Thoracic aorta (tissue), 2 donors: ENCODE data around the gene ASTN2. TPM values are rescaled to one million over a fixed set of nuclear protein-coding genes. Genes with fewer than 3 reads are reported as not detected.

ENCODE experiments used
- ATAC-seq: fragments of 150-250 bp; one replicate; pipeline ENCODE4 v1.8.0; 2017; ENCODE audit warnings: low read depth; ENCODE audit not compliant: insufficient number of reproducible peaks, low FRiP score
- DNase-seq: peaks from one replicate; pipeline ENCODE4 v3.0.0-alpha.2; 2020; ENCODE audit warnings: low spot score
- H3K27ac ChIP-seq, 2 donors: fragments of 200-600 bp; sonication (generic); 1 replicate in 1 of 2; 2 replicates in 1 of 2; pipeline ENCODE4 v1.5.1; 2016; ENCODE audit warnings: mild to moderate bottlenecking in 2 of 2, moderate library complexity in 2 of 2
- H3K27me3 ChIP-seq: fragments of 200-600 bp; sonication (generic); replicated peaks from 2 replicates; pipeline ENCODE4 v1.6.0; 2016; ENCODE audit warnings: mild to moderate bottlenecking; ENCODE audit not compliant: insufficient read depth
- H3K36me3 ChIP-seq: fragments of 200-600 bp; sonication (generic); one replicate; pipeline ENCODE4 v1.5.1; 2016
- H3K4me1 ChIP-seq, 2 donors: fragments of 200-600 bp; sonication (generic); 1 replicate in 1 of 2; 2 replicates in 1 of 2; pipeline versions ENCODE4 v1.5.1 to v1.6.0; 2016; ENCODE audit warnings: low read depth in 2 of 2, mild to moderate bottlenecking in 1 of 2; ENCODE audit not compliant: control insufficient read depth in 1 of 2
- H3K4me3 ChIP-seq: fragments of 200-600 bp; sonication (generic); 2 replicates; pipeline ENCODE4 v1.5.1; 2016; ENCODE audit warnings: mild to moderate bottlenecking
- H3K9me3 ChIP-seq: fragments of 200-600 bp; sonication (generic); 2 replicates; pipeline ENCODE4 v1.5.1; 2016
- total RNA-seq, 2 donors: library from RNA; depleted of rRNA; stranded (reverse); fragments of >200 nt; gene quantifications; one replicate each; pipeline versions ENCODE4 v1.1.0 to v1.2.3, GENCODE V29; 2016
- TF ChIP-seq, protein P1 (sequence below): fragments of 200-600 bp; sonication (generic); IDR thresholded peaks from one replicate; pipeline ENCODE4 v1.5.1; 2019; ENCODE audit warnings: antibody characterized with exemption

Gene ASTN2
- total RNA-seq, 2 donors from 2014 or later = 6.8 to 7.1 TPM

DNA sequence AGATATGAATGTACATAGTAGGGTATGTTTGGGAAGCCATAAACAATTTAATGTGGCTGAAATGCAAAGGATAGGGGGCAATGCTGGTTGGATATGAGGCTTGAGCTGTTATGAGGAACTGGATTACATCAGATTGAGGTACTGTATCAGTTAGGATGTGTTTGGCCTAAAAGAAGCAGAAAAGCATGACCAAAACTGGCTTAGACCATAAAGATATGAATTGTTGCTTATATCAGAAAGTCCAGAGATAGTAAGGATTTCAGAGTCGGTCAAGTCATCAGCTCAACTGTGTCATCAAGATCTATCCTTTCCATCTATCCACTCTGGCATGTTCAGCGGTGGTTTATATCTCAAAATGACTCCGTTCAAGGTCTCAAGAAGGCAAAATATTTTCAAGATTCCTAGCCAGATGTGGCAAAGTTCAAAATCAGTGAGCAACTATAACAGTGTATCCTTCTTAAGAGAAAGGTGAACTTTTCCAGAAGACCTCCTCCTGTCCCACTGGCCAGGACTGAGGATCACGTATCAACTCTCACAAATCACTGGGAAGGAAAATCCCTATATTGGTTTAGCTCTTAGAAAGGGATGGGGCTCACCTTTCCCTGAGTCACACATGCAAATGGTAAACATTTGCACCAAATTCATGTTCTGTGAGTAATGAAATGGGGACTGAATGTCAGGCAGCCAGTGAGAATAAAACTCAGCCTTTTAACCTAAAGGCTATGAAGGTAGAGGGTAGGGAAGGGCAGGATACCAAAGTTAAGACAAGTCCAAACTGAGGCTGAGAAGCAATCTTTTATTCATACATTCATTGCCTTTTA is 469.9 kb downstream of the ASTN2 start:
- TF ChIP-seq, protein P1, sequence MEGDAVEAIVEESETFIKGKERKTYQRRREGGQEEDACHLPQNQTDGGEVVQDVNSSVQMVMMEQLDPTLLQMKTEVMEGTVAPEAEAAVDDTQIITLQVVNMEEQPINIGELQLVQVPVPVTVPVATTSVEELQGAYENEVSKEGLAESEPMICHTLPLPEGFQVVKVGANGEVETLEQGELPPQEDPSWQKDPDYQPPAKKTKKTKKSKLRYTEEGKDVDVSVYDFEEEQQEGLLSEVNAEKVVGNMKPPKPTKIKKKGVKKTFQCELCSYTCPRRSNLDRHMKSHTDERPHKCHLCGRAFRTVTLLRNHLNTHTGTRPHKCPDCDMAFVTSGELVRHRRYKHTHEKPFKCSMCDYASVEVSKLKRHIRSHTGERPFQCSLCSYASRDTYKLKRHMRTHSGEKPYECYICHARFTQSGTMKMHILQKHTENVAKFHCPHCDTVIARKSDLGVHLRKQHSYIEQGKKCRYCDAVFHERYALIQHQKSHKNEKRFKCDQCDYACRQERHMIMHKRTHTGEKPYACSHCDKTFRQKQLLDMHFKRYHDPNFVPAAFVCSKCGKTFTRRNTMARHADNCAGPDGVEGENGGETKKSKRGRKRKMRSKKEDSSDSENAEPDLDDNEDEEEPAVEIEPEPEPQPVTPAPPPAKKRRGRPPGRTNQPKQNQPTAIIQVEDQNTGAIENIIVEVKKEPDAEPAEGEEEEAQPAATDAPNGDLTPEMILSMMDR = no peak
- Histone ChIP-seq H3K9me3 (no peaks in the 10 kb centered on the region), H3K36me3 (no peaks in the 10 kb centered on the region), H3K27ac (no peak overlapping the region), H3K4me1 (peaks cover 0 to 16% of the 10 kb centered on the region in 2 donors), H3K4me3 (no peak overlapping the region), H3K27me3 (no peaks in the 10 kb centered on the region)
- no peak for DNase-seq
- ATAC-seq = no peak

DNA sequence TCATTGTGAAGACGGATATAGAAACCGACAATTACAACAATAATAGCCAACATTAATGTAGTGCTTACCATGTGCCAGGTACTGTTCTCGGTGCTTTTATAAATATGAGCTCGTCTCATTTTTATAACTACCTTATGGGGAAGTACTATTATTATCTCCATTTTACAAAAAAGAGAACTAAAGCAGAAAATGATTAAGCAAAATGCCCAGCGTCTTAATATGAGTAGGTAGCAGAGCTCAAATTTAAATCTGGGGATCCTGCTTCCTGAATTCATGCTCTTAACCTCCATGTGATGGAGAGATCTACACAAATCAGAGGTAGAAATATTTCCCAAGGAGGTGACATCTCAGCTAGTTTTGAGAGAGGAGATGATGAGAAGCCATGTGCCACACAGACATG is 470.9 kb downstream of the ASTN2 start:
- peaks cover 0 to 16% of the 10 kb centered on the region in 2 donors for H3K4me1 ChIP-seq
- TF ChIP-seq, protein P1 = no peak
- no peak for DNase-seq
- no peak for ATAC-seq
- H3K36me3 ChIP-seq = no peaks in the 10 kb centered on the region
- H3K27ac ChIP-seq = no peak overlapping the region
- no peaks in the 10 kb centered on the region for H3K9me3 ChIP-seq
- no peaks in the 10 kb centered on the region for H3K27me3 ChIP-seq
- H3K4me3 ChIP-seq = no peak overlapping the region

DNA sequence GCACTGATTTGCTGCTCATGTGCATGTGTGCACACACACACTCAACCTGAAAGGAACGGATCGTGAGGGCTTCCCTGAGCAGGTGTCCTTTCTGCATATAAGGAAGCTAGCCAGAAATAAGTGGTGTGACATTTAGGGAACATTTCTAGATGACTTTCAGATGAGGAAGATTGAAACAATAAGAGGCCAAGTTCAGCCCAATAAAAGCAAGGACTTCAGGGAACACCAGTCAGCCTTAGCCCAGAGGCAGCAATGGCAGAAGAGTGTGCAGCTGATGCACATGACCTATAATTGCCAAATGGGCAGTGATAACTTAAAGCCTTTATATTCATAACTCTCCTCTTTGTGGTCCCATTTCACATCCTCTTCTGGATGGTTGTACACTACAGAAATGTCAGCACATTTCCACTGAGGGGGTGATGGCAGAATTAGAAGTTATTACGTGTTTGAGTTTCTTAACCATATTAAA is 472.2 kb downstream of the ASTN2 start:
- Histone ChIP-seq H3K4me1 (peaks cover 0 to 12% of the 10 kb centered on the region in 2 donors), H3K4me3 (no peak overlapping the region), H3K36me3 (no peaks in the 10 kb centered on the region), H3K27ac (no peak overlapping the region), H3K27me3 (no peaks in the 10 kb centered on the region), H3K9me3 (no peaks in the 10 kb centered on the region)
- DNase-seq (no peak), ATAC-seq (no peak)
- TF ChIP-seq, protein P1 = no peak

DNA sequence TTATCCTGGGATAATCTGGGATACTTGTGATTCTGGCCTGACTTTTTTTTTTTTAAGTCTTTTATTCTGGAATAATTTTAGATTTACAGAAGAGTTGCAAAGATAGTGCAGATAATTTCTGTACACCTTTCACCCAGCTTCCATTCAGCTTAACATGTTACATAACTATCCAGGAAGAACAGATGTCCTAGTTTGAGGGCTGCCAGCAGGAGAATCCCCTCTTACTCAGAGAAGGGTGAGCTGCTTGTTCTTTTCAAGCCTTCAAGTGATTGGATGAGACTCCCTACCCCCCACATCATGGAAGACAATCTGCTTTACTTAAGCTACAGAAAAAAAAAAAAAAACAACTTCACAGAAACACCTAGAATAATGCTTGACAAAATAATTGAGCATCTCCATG is 473.6 kb downstream of the ASTN2 start:
- H3K36me3 ChIP-seq = no peaks in the 10 kb centered on the region
- TF ChIP-seq, protein P1 = no peak
- no peak for ATAC-seq
- H3K4me1 ChIP-seq = no peaks in the 10 kb centered on the region
- no peak overlapping the region for H3K27ac ChIP-seq
- DNase-seq = no peak
- no peaks in the 10 kb centered on the region for H3K27me3 ChIP-seq
- H3K9me3 ChIP-seq = no peaks in the 10 kb centered on the region
- H3K4me3 ChIP-seq = no peak overlapping the region

DNA sequence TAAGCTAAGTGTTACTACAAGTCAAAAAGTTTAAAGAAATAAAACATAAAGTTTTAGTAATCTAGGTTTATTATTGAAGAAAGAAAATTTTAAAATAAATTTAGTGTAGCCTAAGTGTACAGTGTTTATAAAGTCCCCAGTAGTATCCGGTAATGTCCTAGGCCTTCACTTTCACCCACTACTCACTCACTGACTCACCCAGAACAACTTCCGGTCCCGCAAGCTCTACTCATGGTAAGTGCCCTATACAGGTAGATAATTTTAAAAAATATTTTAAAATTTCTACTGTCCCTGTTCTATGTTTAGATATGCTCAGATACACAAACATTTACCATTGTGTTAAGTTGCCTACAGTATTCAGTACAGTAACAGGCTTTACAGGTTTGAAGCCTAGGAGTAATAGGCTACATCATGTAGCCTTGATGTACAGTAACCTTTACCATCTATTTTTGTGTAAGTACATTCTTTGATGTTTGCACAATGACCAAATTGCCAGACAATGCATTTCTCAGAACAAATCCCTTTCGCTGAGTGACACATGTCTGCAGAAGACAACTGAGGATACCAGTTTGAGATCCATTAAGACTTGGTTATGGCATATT is 474.1 kb downstream of the ASTN2 start:
- DNase-seq = no peak
- Histone ChIP-seq H3K9me3 (no peaks in the 10 kb centered on the region), H3K27me3 (no peaks in the 10 kb centered on the region), H3K27ac (no peak overlapping the region), H3K4me1 (no peaks in the 10 kb centered on the region), H3K4me3 (no peak overlapping the region), H3K36me3 (no peaks in the 10 kb centered on the region)
- ATAC-seq = no peak
- TF ChIP-seq, protein P1 = no peak
